Trophoblast cell (in vitro differentiated cells and primary cell): ENCODE results near the gene SKA3.

Source experiments
- DNase-seq, 2 donors: peaks; one replicate each; pipeline ENCODE4 v3.0.0-alpha.2; 2016
- H2AFZ ChIP-seq: 2 replicates; pipeline ENCODE4 v1.6.1; 2013; ENCODE audit warnings: low read length, moderate library complexity, mild to moderate bottlenecking; ENCODE audit not compliant: insufficient read depth, poor library complexity
- H2AK5ac ChIP-seq: 2 replicates; pipeline ENCODE4 v1.6.1; 2013; ENCODE audit warnings: mild to moderate bottlenecking, low read length
- H2BK120ac ChIP-seq: 2 replicates; pipeline ENCODE4 v1.6.1; 2013; ENCODE audit warnings: low read length, mild to moderate bottlenecking, moderate library complexity; ENCODE audit not compliant: insufficient read depth, poor library complexity
- H2BK12ac ChIP-seq: 2 replicates; pipeline ENCODE4 v1.6.1; 2013; ENCODE audit warnings: mild to moderate bottlenecking, low read length, moderate library complexity
- H2BK5ac ChIP-seq: 2 replicates; pipeline ENCODE4 v1.6.1; 2013; ENCODE audit warnings: low read length, low read depth, moderate library complexity, mild to moderate bottlenecking; ENCODE audit not compliant: poor library complexity
- H3K14ac ChIP-seq: 2 replicates; pipeline ENCODE4 v1.6.1; 2013; ENCODE audit warnings: mild to moderate bottlenecking, low read length
- H3K18ac ChIP-seq: 2 replicates; pipeline ENCODE4 v1.6.1; 2013; ENCODE audit warnings: mild to moderate bottlenecking, low read length
- H3K23ac ChIP-seq: 2 replicates; pipeline ENCODE4 v1.6.1; 2013; ENCODE audit warnings: low read length
- H3K27ac ChIP-seq: 2 replicates; pipeline ENCODE4 v1.5.1; 2013; ENCODE audit warnings: low read depth, mild to moderate bottlenecking, inconsistent platforms, low read length, moderate library complexity
- H3K27me3 ChIP-seq: 2 replicates; pipeline ENCODE4 v1.6.1; 2013; ENCODE audit warnings: inconsistent platforms, mild to moderate bottlenecking, low read length, moderate library complexity; ENCODE audit not compliant: insufficient read depth
- H3K36me3 ChIP-seq, 2 experiments: 1 replicate in 1 of 2; 2 replicates in 1 of 2; pipeline ENCODE4 v1.6.1; 2013; ENCODE audit warnings: low read length in 2 of 2, mild to moderate bottlenecking in 2 of 2, moderate library complexity in 1 of 2; ENCODE audit not compliant: insufficient read depth in 2 of 2, control insufficient read depth in 1 of 2
- H3K4ac ChIP-seq: 2 replicates; pipeline ENCODE4 v1.6.1; 2013; ENCODE audit warnings: low read depth, mild to moderate bottlenecking, low read length, moderate library complexity
- H3K4me1 ChIP-seq, 2 experiments: 1 replicate in 1 of 2; 2 replicates in 1 of 2; pipeline ENCODE4 v1.6.1; 2013; ENCODE audit warnings: low read length in 2 of 2, mild to moderate bottlenecking in 2 of 2, moderate library complexity in 1 of 2; ENCODE audit not compliant: insufficient read depth in 2 of 2, control insufficient read depth in 1 of 2
- H3K4me2 ChIP-seq: 2 replicates; pipeline ENCODE4 v1.6.1; 2013; ENCODE audit warnings: inconsistent platforms, mild to moderate bottlenecking, low read length, moderate library complexity
- H3K4me3 ChIP-seq: 2 replicates; pipeline ENCODE4 v1.5.1; 2013; ENCODE audit warnings: mild to moderate bottlenecking, low read depth, low read length, inconsistent platforms
- H3K79me1 ChIP-seq: one replicate; pipeline ENCODE4 v1.6.1; 2013; ENCODE audit warnings: low read length
- H3K79me2 ChIP-seq: 2 replicates; pipeline ENCODE4 v1.6.1; 2013; ENCODE audit warnings: low read length, mild to moderate bottlenecking; ENCODE audit not compliant: control insufficient read depth, insufficient read depth, poor library complexity
- H3K9ac ChIP-seq: 2 replicates; pipeline ENCODE4 v1.6.1; 2013; ENCODE audit warnings: mild to moderate bottlenecking, low read length
- H3K9me3 ChIP-seq: 2 replicates; pipeline ENCODE4 v1.6.1; 2013; ENCODE audit warnings: low read depth, mild to moderate bottlenecking, control low read depth, inconsistent platforms, low read length; ENCODE audit not compliant: insufficient read depth
- H4K12ac ChIP-seq: 2 replicates; pipeline ENCODE4 v1.6.1; 2013; ENCODE audit warnings: low read depth, mild to moderate bottlenecking, low read length, moderate library complexity
- H4K8ac ChIP-seq: 2 replicates; pipeline ENCODE4 v1.6.1; 2013; ENCODE audit warnings: low read depth, mild to moderate bottlenecking, low read length, moderate library complexity
- H4K91ac ChIP-seq: one replicate; pipeline ENCODE4 v1.6.1; 2013; ENCODE audit warnings: low read depth, mild to moderate bottlenecking, low read length, moderate library complexity
- WGBS: extraction: QIAGEN DNeasy Blood & Tissue Kit; methylation state at CpG from one replicate; pipeline ENCODE4 v1.1.7; 2013; ENCODE audit warnings: missing lambda C conversion rate; ENCODE audit not compliant: insufficient read length, insufficient coverage; ENCODE audit errors: extremely low coverage; 5-methylcytosine and 5-hydroxymethylcytosine counted together

The SKA3 gene

DNA sequence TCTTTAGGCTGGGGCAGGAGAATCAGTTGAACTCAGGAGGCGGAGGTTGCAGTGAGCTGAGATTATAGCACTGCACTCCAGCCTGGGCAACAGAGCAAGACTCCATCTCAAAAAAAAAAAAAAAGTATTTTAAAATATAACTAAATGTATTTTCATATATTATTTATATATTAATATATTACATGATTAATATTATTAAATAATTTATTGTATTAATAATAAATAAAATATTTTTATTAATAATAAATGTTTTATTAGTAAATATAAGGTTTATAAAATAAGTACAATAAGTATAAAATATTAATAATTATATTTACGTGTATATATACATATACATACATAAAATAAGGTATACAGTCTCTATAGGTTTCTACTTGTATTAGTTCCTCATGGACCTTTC, 56.8 kb downstream of the SKA3 start:
- no peak overlapping the region for H3K18ac ChIP-seq
- no peak overlapping the region for H3K4ac ChIP-seq
- no peak overlapping the region for H2AFZ ChIP-seq
- H3K27me3 ChIP-seq: no peaks in the 10 kb centered on the region
- H3K79me1 ChIP-seq: no peaks in the 10 kb centered on the region
- H3K4me1 ChIP-seq: no peaks in the 10 kb centered on the region
- H3K36me3 ChIP-seq: no peaks in the 10 kb centered on the region
- H2AK5ac ChIP-seq: no peak overlapping the region
- H3K14ac ChIP-seq: no peak overlapping the region
- no peak overlapping the region for H3K4me3 ChIP-seq
- no peak overlapping the region for H2BK120ac ChIP-seq
- H3K27ac ChIP-seq: no peak overlapping the region
- H3K4me2 ChIP-seq: no peak overlapping the region
- no peak overlapping the region for H3K23ac ChIP-seq
- no CpG with 5 or more reads among the region's 2 CpGs for WGBS
- no peak overlapping the region for H4K12ac ChIP-seq
- H4K8ac ChIP-seq: no peak overlapping the region
- no peak overlapping the region for H2BK5ac ChIP-seq
- no peaks in the 10 kb centered on the region for H3K9me3 ChIP-seq
- no peaks in the 10 kb centered on the region for H3K79me2 ChIP-seq
- no peak overlapping the region for H3K9ac ChIP-seq
- H2BK12ac ChIP-seq: no peak overlapping the region
- H4K91ac ChIP-seq: no peak overlapping the region
- DNase-seq: no peak

DNA sequence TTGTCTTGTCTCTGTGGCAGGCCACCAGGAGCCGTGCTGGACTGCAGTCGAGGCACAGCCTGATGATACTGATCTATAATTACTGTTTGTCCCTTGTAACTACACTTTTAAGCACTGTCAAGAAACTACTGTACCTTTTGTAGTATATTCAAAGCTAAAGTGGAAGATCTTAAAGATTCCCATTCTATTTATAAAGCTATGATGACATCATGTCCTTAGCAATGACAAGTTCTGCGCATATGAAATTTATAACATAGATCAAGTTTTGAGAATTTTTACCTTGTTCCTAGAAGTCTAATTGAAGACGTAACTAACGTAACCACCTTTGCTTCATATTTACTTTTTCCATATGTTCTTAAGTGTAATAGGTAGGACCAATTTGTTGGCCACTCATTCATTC, 58.2 kb downstream of the SKA3 start:
- Histone ChIP-seq H4K12ac (no peak overlapping the region), H3K79me2 (no peaks in the 10 kb centered on the region), H3K23ac (no peak overlapping the region), H2BK5ac (no peak overlapping the region), H3K4ac (no peak overlapping the region), H4K91ac (no peak overlapping the region), H3K27me3 (no peaks in the 10 kb centered on the region), H3K36me3 (no peaks in the 10 kb centered on the region), H3K27ac (no peak overlapping the region), H2AK5ac (no peak overlapping the region), H4K8ac (no peak overlapping the region), H3K4me1 (no peaks in the 10 kb centered on the region), H2AFZ (no peak overlapping the region), H3K4me3 (no peak overlapping the region), H3K79me1 (no peaks in the 10 kb centered on the region), H3K4me2 (no peak overlapping the region), H3K9me3 (no peaks in the 10 kb centered on the region), H3K9ac (no peak overlapping the region), H2BK12ac (no peak overlapping the region), H3K14ac (no peak overlapping the region), H3K18ac (no peak overlapping the region), H2BK120ac (no peak overlapping the region)
- no peak for DNase-seq
- no CpG with 5 or more reads among the region's 5 CpGs for WGBS

DNA sequence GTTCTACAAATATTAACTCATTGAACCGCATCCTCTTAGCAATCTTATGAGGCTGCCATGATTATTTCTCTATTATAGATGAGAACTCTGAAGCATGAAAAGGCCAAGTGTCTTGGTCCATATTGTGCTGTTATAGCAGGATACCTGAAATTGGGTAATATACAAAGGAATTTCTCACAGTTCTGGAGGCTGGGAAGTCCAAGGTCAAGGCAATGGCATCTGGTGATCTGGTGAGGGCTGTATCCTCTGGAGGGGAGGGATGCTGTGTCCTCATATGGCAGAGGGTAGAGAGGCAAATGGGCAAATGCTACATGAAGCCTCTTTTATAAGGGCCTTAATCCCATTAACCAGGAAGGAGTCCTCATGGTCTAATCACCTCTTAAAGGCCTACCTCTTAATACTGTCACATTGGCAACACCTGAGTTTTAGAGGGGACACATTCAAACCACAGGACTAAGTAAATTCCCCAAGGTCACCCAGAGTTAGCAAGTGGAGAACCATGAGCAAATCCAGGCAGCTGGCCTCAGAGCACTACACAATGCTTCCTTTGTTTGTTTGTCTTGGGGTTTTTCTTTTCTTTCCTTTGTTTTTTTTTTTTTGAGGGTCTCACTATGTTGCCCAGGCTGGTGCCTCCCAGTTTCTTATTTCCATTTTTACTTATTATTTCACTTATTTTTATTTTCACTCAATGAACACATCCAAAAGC, 59.1 kb downstream of the SKA3 start:
- Histone ChIP-seq H3K79me2 (no peaks in the 10 kb centered on the region), H3K23ac (no peak overlapping the region), H3K4ac (no peak overlapping the region), H3K14ac (no peak overlapping the region), H3K79me1 (no peaks in the 10 kb centered on the region), H3K4me3 (no peak overlapping the region), H3K9me3 (no peaks in the 10 kb centered on the region), H4K12ac (no peak overlapping the region), H3K18ac (no peak overlapping the region), H2BK120ac (no peak overlapping the region), H4K91ac (no peak overlapping the region), H3K4me2 (no peak overlapping the region), H3K36me3 (no peaks in the 10 kb centered on the region), H2BK5ac (no peak overlapping the region), H3K4me1 (no peaks in the 10 kb centered on the region), H2AK5ac (no peak overlapping the region), H2AFZ (no peak overlapping the region), H4K8ac (no peak overlapping the region), H3K9ac (no peak overlapping the region), H3K27ac (no peak overlapping the region), H3K27me3 (no peaks in the 10 kb centered on the region), H2BK12ac (no peak overlapping the region)
- DNase-seq: no peak
- WGBS: no CpG with 5 or more reads among the region's 1 CpG

DNA sequence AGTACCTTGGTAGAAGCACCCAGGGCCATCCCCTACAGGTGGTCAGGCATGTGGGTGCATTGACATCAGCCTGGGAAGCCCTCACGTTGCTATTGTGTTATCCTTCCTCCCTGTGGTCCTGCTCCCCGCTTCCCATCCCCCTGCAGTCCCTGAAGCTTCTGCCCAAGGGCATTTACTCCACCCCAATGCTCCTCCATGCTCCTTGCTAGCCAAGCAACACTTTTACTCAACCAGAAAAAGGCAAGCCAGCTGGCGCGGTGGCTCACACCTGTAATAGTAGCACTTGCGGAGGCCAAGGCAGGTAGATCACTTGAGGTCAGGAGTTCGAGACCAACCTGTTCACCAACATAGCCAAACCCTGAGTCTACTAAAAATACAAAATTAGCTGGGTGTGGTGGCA, 60.2 kb downstream of the SKA3 start:
- H3K9me3 ChIP-seq: no peaks in the 10 kb centered on the region
- no peak overlapping the region for H3K9ac ChIP-seq
- H2AK5ac ChIP-seq: no peak overlapping the region
- WGBS: no CpG with 5 or more reads among the region's 6 CpGs
- H3K4me2 ChIP-seq: no peak overlapping the region
- no peak overlapping the region for H4K8ac ChIP-seq
- H2BK120ac ChIP-seq: no peak overlapping the region
- no peaks in the 10 kb centered on the region for H3K27me3 ChIP-seq
- no peaks in the 10 kb centered on the region for H3K79me2 ChIP-seq
- H2AFZ ChIP-seq: no peak overlapping the region
- H3K18ac ChIP-seq: no peak overlapping the region
- H3K36me3 ChIP-seq: no peaks in the 10 kb centered on the region
- no peak overlapping the region for H4K12ac ChIP-seq
- no peak overlapping the region for H3K14ac ChIP-seq
- no peak for DNase-seq
- H3K27ac ChIP-seq: no peak overlapping the region
- no peak overlapping the region for H3K4ac ChIP-seq
- H2BK5ac ChIP-seq: no peak overlapping the region
- no peak overlapping the region for H3K4me3 ChIP-seq
- no peak overlapping the region for H4K91ac ChIP-seq
- no peaks in the 10 kb centered on the region for H3K79me1 ChIP-seq
- no peaks in the 10 kb centered on the region for H3K4me1 ChIP-seq
- no peak overlapping the region for H3K23ac ChIP-seq
- H2BK12ac ChIP-seq: no peak overlapping the region
